Measurements from ENCODE around the gene VWC2.

GRCh38 chr7:49894543-49894942 is 121.1 kb downstream of the VWC2 start:
- no peak for TF ChIP-seq ZNF133 (tag by site-specific recombination; IDR thresholded peaks at IDR 0.05)
- no peak for TF ChIP-seq KLF10 (tag by site-specific recombination; IDR thresholded peaks at IDR 0.05)
- TF ChIP-seq CTCF (tag by site-specific recombination; IDR thresholded peaks at IDR 0.05): no peak
- TF ChIP-seq ZBTB7A (tag by site-specific recombination; IDR thresholded peaks at IDR 0.05; ENCODE audit: low read depth): no peak
- no peak for TF ChIP-seq ZNF292 (tag by site-specific recombination; IDR thresholded peaks at IDR 0.05; ENCODE audit: borderline replicate concordance, low read depth)
- TF ChIP-seq ZNF660 (tag by site-specific recombination; IDR thresholded peaks at IDR 0.05): no peak
- TF ChIP-seq HOXA7 (CRISPR knock-in tag; IDR thresholded peaks at IDR 0.05; ENCODE audit: borderline replicate concordance): no peak
- TF ChIP-seq MYNN (tag by site-specific recombination; IDR thresholded peaks at IDR 0.05; ENCODE audit: borderline replicate concordance): no peak
- no peak for TF ChIP-seq ZNF112 (tag by site-specific recombination; IDR thresholded peaks at IDR 0.05)
- TF ChIP-seq ZNF530 (tag by site-specific recombination; IDR thresholded peaks at IDR 0.05; ENCODE audit: low read depth): no peak
- TF ChIP-seq TSHZ1 (tag by site-specific recombination; IDR thresholded peaks at IDR 0.05; ENCODE audit: borderline replicate concordance): no peak
- no peak for TF ChIP-seq TRIM28 (IDR thresholded peaks at IDR 0.05; ENCODE audit: borderline replicate concordance, low read length)
- no peak for TF ChIP-seq ZFP3 (tag by site-specific recombination; IDR thresholded peaks at IDR 0.05; ENCODE audit: low read depth)
- TF ChIP-seq ZNF221 (tag by site-specific recombination; IDR thresholded peaks at IDR 0.05; ENCODE audit: borderline replicate concordance): no peak

Measured in HEK293 (cell line).